GM12873 (cell line): ENCODE measurements around the gene DNAI1.

Experiments used
- TF ChIP-seq, protein P1 (sequence below): IDR thresholded peaks from 2 replicates; pipeline ENCODE4 v1.5.1; 2012; ENCODE audit warnings: low read depth, mild to moderate bottlenecking, moderate library complexity, low read length, control low read depth; ENCODE audit not compliant: insufficient read depth; ENCODE audit errors: missing control alignments

DNAI1 gene

GRCh38 chr9:34558364-34558763 is 99.8 kb downstream of the DNAI1 start:
- TF ChIP-seq, protein P1, sequence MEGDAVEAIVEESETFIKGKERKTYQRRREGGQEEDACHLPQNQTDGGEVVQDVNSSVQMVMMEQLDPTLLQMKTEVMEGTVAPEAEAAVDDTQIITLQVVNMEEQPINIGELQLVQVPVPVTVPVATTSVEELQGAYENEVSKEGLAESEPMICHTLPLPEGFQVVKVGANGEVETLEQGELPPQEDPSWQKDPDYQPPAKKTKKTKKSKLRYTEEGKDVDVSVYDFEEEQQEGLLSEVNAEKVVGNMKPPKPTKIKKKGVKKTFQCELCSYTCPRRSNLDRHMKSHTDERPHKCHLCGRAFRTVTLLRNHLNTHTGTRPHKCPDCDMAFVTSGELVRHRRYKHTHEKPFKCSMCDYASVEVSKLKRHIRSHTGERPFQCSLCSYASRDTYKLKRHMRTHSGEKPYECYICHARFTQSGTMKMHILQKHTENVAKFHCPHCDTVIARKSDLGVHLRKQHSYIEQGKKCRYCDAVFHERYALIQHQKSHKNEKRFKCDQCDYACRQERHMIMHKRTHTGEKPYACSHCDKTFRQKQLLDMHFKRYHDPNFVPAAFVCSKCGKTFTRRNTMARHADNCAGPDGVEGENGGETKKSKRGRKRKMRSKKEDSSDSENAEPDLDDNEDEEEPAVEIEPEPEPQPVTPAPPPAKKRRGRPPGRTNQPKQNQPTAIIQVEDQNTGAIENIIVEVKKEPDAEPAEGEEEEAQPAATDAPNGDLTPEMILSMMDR = no peak

DNA sequence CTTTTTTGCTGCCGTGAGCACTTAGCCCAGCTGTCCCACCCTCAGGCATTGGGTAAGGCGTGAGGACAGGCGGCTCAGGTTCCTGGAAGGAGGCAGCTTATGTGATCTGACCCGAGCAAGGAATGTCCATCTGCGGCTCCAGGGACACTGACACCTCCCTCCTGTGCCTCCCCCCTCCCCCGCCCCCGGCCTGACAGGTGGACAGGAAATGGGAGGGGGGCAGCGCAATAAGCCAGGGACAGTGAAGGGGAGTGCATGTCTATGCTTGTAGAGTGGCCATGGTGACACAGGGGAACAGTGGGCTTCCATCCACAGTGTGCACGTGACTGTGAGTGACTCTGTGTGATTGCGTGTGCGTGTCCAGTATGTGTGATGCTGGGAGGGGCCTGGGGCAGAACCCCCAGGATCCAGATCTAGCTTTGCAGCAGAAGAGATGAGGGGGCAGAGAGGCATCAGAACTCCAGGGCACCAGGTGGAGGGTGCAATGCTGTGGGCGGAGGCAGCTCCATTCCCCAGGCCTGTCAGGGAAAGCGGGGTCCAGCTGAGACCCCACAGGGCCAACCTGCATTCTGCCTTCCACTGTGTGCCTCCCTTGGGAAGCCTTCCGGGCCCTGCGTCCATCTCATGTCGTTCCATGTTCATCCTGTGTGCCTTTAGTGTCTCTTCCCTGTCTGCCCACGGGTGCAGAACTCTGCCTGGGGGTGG is 100.5 kb downstream of the DNAI1 start:
- TF ChIP-seq, protein P1 = no peak

DNA sequence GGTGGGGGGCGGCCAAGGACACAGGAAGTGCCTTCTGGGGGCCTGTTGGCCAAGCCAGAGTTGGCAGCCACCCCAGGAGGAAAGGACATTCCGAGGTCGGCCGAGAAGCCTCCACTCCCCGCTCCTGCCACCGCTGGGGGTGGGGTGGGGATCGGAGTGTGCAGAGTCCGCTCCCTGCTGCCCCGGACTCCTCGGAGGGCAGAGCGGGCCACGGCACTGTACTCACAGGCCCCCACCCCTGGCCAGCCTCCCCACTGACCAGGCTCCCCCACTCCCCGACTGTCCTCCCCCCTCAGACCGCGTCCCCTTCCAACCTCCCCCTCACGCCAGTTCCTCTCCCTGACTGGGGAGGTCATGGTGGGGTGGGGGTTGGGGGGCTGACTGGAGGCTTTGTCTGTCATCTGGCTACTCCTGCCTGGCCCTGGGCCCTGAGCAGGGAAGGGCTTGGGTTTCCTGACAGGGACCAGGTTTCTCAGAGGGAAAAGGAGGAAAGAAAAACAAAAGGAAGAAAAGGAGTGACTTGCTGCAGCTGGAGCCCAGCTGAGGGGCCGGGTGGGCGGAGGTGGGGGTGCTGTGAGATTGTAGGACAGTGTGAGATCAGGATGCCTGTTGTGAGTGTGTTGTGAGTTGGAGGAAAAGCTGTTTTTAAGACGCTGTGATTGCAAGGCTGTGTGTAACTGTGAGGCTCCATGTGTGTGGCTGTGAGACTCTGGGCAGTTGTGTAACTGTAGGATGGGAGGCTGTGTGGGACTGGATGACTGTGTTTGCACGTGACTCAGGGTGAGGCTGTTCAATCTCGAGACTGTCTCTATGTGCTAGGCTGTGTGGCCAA is 101.2 kb downstream of the DNAI1 start:
- TF ChIP-seq, protein P1 = no peak

DNA sequence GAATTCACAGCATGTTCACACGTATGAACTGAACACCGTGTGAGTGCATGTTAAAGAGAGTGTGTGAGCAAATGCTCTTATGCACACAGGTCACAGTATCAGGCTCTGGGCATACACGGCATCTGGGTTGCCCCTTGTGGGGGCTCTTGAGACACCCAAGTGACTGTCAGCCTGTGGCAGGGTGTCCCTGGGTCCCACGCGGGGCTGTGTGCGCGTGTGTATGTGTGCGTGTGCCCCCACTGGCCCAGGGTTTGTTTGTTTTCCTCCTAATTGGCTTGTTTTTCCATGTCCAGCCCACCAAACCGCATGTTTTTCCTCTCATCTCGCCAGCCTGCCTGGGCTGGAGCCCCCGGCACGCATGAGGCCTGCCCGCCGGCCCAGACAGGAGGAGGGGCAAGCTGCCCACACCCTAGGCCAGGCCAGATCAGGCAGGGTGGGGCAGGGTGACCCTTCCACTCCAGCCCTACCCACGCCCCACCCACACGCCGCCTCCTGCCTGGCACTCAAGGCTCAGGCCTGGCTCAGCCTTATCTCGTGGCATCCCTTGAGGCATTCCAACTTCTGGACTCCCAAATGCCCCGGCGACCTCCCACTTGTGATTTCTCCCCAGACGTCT is 102.1 kb downstream of the DNAI1 start:
- TF ChIP-seq, protein P1 = no peak

DNA sequence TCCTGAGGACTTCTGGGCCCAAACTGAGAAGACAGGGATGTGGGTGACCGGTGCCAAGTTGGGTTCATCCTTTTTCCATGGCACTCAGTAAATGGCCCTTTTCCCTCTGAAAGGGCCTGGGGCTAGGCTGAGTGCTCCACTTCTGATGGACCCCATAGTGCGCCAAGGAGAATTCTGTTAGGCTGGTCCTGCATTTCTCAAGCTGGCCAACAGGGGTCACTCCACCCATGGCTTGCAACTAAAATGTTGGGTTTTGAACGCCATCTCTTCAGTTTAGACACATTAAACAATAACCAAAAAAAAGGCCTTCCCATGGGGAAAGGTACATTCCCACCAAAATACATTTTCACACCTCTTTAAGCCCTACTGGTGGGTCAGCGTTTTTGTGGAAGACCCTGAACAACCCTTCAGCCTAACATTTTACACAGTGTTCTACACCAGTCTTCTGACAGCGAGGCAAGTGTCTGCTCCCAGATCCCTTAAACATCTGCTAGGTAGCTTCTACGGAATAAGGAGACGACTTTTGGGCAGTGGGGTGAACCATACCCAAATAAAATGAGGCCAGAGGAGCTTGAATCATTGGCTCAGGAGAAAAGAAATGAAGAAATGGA is 103.6 kb downstream of the DNAI1 start:
- TF ChIP-seq, protein P1 = peak; percentile 80

DNA sequence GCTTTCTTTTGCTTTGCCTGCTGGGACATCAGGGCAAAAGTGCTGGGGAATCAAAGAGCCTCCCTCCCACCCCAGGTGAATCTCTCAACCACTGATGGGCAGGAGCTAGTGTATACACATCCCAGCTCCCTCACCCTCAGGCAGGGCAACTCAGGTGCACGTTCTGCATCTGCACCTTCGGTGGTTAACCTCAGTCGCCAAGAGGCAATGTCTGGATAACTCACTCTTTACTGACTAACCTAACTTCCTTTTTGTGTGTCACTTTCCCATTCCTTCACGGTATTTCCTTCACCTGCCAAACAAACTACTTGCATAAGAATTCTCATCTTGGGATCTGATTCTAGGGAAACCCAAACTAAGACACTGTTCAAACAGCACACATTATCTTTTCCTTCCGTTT is 104.7 kb downstream of the DNAI1 start:
- TF ChIP-seq, protein P1 = no peak

GRCh38 chr9:34564617-34565016 is 106.0 kb downstream of the DNAI1 start:
- TF ChIP-seq, protein P1 = no peak
